GM12865 (cell line): Measurements from ENCODE around the gene LDLRAD3.

Experiments used
- DNase-seq: peaks from one replicate; pipeline ENCODE4 v3.0.0; 2010; ENCODE audit warnings: low read depth
- H3K4me3 ChIP-seq: 2 replicates; pipeline ENCODE4 v1.5.1; 2011; ENCODE audit warnings: mild to moderate bottlenecking, low read depth, low read length, control low read depth
- CTCF ChIP-seq: IDR thresholded peaks from 2 replicates; pipeline ENCODE4 v1.5.1; 2011; ENCODE audit warnings: low read length, control low read depth, low read depth, inconsistent platforms; ENCODE audit not compliant: insufficient read depth; ENCODE audit errors: missing control alignments

Gene LDLRAD3

GRCh38 chr11:36130401-36130800, 186.5 kb downstream of the LDLRAD3 start:
- no peak overlapping the region for H3K4me3 ChIP-seq
- no peak for DNase-seq
- no peak for TF ChIP-seq CTCF

- peak; percentile 63 for TF ChIP-seq CTCF
- no peak overlapping the region for H3K4me3 ChIP-seq
- peak; percentile 53 for DNase-seq
These were observed 188.0 kb downstream of the LDLRAD3 start for GRCh38 chr11:36131721-36132397.

- H3K4me3 ChIP-seq, result no peak overlapping the region
- no peak for DNase-seq
- no peak for TF ChIP-seq CTCF
These were observed 189.1 kb downstream of the LDLRAD3 start for GRCh38 chr11:36132940-36133339.

- no peak for DNase-seq
- no peak for TF ChIP-seq CTCF
- no peak overlapping the region for H3K4me3 ChIP-seq
These were observed 191.2 kb downstream of the LDLRAD3 start for GRCh38 chr11:36135076-36135475.

GRCh38 chr11:36139767-36140166, 195.9 kb downstream of the LDLRAD3 start:
- no peak overlapping the region for H3K4me3 ChIP-seq
- no peak for TF ChIP-seq CTCF
- DNase-seq, result no peak

GRCh38 chr11:36141196-36141953, 197.5 kb downstream of the LDLRAD3 start:
- no peak for TF ChIP-seq CTCF
- no peak for DNase-seq
- no peak overlapping the region for H3K4me3 ChIP-seq
